K562 (cell line): ENCODE results near the gene SPRYD3. TPM values are rescaled to one million over a fixed set of nuclear protein-coding genes. Genes with fewer than 3 reads are reported as not detected.

ENCODE experiments used
- ATF2 ChIP-seq: sonication (generic); formaldehyde crosslinking; IDR thresholded peaks from 2 replicates; pipeline ENCODE4 v1.8.1; 2022; ENCODE audit warnings: missing genetic modification reagents
- CHD1 ChIP-seq: fragments of 200-600 bp; sonication (generic); IDR thresholded peaks from one replicate; pipeline ENCODE4 v1.6.1; 2012; ENCODE audit warnings: mild to moderate bottlenecking, moderate library complexity, low read length, inconsistent platforms
- MGA ChIP-seq: fragments of 450-650 bp; IDR thresholded peaks from 2 replicates; pipeline ENCODE4 v1.6.1; 2016; ENCODE audit warnings: mild to moderate bottlenecking, moderate library complexity
- MXI1 ChIP-seq: IDR thresholded peaks from 2 replicates; pipeline ENCODE4 v1.6.1; 2011; ENCODE audit warnings: low read depth, mild to moderate bottlenecking, improper control_type of control experiment, low read length
- RNF2 ChIP-seq: sonication (generic); IDR thresholded peaks from 2 replicates; pipeline ENCODE4 v1.6.1; 2016
- SMAD2 ChIP-seq: fragments of 150-350 bp; IDR thresholded peaks from 2 replicates; pipeline ENCODE4 v1.6.1; 2014; ENCODE audit warnings: low read depth, mild to moderate bottlenecking, low read length
- ZNF282 ChIP-seq: sonication (generic); formaldehyde crosslinking; IDR thresholded peaks from 2 replicates; pipeline ENCODE4 v1.8.1; 2023; ENCODE audit warnings: missing genetic modification reagents
- ZNF395 ChIP-seq: fragments of 200-800 bp; sonication (Bioruptor generic); IDR thresholded peaks from 2 replicates; pipeline ENCODE4 v1.6.1; 2017; ENCODE audit warnings: missing genetic modification characterization, missing compliant biosample characterization
- ZNF512 ChIP-seq: IDR thresholded peaks from 2 replicates; pipeline ENCODE4 v1.6.1; 2016; ENCODE audit warnings: missing genetic modification characterization, missing compliant biosample characterization
- polyA plus RNA-seq, 8 experiments: library from polyadenylated mRNA; depleted of rRNA in 4 of 8; stranded (reverse) in 5 of 8; unstranded in 3 of 8; fragments of >200 nt; fragmentation: Nextera tagmentation in 2 of 8; fragmentation: Illumina TruSeq in 1 of 8; extraction: Ambion mirVana in 2 of 8; extraction: Trizol in 1 of 8; gene quantifications; 2 replicates each; pipeline versions ENCODE4 v1.2.1 to v1.2.3, GENCODE V29; 2011 to 2014; ENCODE audit warnings: inconsistent platforms in 1 of 8, missing spikeins in 1 of 8
- total RNA-seq, 7 experiments: library from RNA; depleted of rRNA in 6 of 7; stranded (reverse); fragments of >200 nt in 6 of 7; fragmentation: Illumina TruSeq in 2 of 7; extraction: Trizol in 2 of 7; gene quantifications; 2 replicates each; pipeline versions ENCODE4 v1.2.1 to v1.2.3, GENCODE V29; 2011 to 2021; ENCODE audit warnings: low replicate concordance in 1 of 7

SPRYD3 gene
- total and polyA plus RNA-seq, 9 of the 15 experiments (the other 6 are each of a cell fraction or from before 2014, with no cell fraction given) = 1.5 to 13.6 (median 7.6) TPM

- TF ChIP-seq ZNF282 (no peak), RNF2 (no peak), MXI1 (no peak), ZNF512 (tag) (no peak), CHD1 (no peak), MGA (no peak), ZNF395 (CRISPR knock-in tag) (no peak), ATF2 (CRISPR knock-in tag) (no peak), SMAD2 (no peak)
Observed at GRCh38 chr12:53053218-53054111, 25.7 kb downstream of the SPRYD3 start (continued).
